Cardiac septum (tissue), 1 donor: ENCODE measurements around the gene LNPK. TPM values are rescaled to one million over a fixed set of nuclear protein-coding genes. Genes with fewer than 3 reads are reported as not detected.
"Not testable (repeated sequence)": the region's sequence is repeated elsewhere in the genome, so short reads cannot be mapped to it uniquely, and the experiment has no call there.

Experiments
- DNase-seq: peaks from one replicate; pipeline ENCODE4 v3.0.0-alpha.2; 2020; ENCODE audit warnings: low spot score
- intact Hi-C: fragments of 100-400 bp; cut with DNase I; formaldehyde crosslinking; loops from one replicate; pipeline ENCODE4 v1.14.0; 2022
- long read RNA-seq: library from polyadenylated mRNA; unstranded; transcript quantifications from one replicate; pipeline ENCODE4 v2.0.0, GENCODE V29; 2021
- total RNA-seq: library from RNA; stranded (reverse); fragmentation: NEBNext Ultra II Directional; extraction: Animal tissue kit (Norgen Biotek cat#: 25700); gene quantifications from one replicate; pipeline ENCODE4 v1.2.1, GENCODE V29; 2021
- donor health status: DM: no; HTN: no; CAD: no.

LNPK gene, protein sequence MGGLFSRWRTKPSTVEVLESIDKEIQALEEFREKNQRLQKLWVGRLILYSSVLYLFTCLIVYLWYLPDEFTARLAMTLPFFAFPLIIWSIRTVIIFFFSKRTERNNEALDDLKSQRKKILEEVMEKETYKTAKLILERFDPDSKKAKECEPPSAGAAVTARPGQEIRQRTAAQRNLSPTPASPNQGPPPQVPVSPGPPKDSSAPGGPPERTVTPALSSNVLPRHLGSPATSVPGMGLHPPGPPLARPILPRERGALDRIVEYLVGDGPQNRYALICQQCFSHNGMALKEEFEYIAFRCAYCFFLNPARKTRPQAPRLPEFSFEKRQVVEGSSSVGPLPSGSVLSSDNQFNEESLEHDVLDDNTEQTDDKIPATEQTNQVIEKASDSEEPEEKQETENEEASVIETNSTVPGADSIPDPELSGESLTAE
- 44.0 TPM for total RNA-seq
- long read RNA-seq, full-length matches to known transcripts: 37 of 56 reads
- long read RNA-seq, partial matches to known transcripts: 2 of 56 reads
- long read RNA-seq, other reads (novel, unspliced or antisense): 17 of 56 reads

DNA sequence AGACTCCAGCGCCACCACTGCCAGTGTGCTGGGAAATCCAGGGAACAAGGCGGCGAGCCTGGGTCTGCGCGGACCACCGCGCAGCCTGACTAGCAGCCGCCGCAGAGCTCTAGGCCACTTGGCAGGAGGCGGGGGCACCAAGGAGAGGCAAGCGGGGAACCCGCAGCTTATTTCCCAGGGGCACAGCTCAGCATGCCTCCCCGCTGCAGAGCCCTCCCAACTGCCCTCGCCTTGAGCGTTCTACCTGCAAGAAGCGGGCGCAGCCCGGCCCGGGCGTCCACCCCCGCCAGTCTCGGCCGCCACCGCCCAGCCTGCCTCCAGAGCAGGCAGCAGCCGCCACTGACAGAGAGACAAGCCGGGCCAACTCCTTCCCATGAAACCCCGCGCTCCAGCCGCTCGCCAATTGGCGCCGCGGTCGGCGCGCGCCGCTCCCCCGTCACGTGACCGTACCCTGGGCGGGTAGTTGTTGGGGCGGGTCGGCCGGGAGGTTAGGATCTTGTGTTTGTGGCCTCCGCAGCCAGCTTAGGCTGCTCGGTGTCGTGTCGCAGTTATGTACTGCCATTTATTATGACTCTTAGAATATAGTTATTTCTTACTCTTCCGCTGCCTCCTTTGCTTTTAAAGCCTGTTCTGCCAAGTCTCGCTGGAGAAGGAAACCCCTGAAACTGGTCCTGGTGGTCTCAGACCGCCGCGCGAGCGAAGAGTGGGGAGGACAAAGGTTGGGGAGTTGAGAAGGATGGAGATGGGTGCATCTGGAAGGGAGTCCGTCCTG, at the start of gene LNPK:
Gene LNPK, minus strand, starts transcription at position 352 of the 772 bp plus-strand sequence. CDS start 6,683 bp downstream, outside the sequence.
- DNase-seq: peak; percentile 98
- intact Hi-C loops: loop anchor here (2.0 to 5.0 kb wide), 3 partner anchors 35 to 145 kb away; no protein-coding TSS in a partner anchor

- intact Hi-C loops: loop anchor here (5.0 kb wide), 1 partner anchor 37 kb away; the partner anchor contains the start of gene LNPK
- DNase-seq: no peak
These were observed 37.3 kb upstream of the LNPK start for GRCh38 chr2:176039375-176039774.

GRCh38 chr2:176038694-176039093, 36.6 kb upstream of the LNPK start:
- intact Hi-C loops: loop anchor here (5.0 kb wide), 1 partner anchor 36 kb away; the partner anchor contains the start of gene LNPK
- no peak for DNase-seq

DNA sequence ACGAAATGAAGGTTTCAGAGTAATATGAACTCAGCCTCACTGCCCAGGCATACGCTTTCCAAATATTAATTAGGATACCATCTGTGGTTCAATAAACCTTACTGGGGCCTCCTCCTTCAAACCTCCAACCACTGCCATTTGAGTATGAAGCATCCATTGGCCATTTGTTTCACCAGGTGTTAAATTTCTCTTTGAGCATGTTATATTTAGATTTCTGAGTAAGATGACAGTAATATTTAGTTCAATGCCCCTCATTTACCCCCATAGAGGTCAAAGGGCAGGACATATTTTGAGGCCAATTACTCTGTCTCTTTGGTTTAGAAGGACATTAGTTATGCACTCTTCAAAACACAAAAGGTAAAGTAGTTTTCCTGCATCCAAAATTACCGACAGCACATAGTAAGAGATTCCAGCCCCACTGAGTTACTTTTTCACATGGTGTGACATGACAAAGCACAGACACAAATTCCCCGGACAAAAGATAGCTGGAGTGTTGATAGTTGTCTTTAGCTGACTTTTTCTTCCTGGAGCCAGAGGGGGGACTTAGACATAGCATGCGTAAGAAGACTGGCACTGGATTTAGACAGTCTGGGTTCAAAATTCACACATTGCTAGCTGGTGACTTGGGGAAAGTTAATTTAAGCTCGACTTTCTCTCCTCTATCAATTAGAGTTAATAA, 33.1 kb upstream of the LNPK start:
- intact Hi-C loops: loop anchor here (5.0 kb wide), 1 partner anchor 33 kb away; the partner anchor contains the start of gene LNPK
- DNase-seq: no peak

- no peak for DNase-seq
- intact Hi-C loops: no loop called here
These were observed 25.7 kb upstream of the LNPK start for GRCh38 chr2:176027806-176028205.

- intact Hi-C loops: no loop called here
- DNase-seq: no peak
These were observed 23.9 kb upstream of the LNPK start for GRCh38 chr2:176025932-176026331.

DNA sequence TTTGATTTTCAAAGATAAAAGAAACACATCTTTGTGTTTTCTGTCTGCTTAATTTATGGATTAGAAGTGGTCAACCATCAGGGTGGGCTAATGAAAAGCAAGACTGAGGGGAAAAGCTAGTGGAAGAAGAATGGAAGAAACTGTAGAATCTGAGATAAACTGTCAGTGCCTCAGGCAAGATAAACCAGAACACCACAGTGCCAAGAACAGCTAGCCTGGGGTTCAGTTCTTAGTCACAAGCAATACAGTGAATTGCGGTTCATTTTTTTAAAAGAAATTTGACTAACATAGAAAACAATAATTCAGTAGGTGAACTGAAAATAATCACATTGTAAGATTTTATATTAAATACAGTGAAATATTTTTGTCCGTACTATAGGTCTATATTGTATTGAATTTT, 22.0 kb upstream of the LNPK start:
- no peak for DNase-seq
- intact Hi-C loops: no loop called here

DNA sequence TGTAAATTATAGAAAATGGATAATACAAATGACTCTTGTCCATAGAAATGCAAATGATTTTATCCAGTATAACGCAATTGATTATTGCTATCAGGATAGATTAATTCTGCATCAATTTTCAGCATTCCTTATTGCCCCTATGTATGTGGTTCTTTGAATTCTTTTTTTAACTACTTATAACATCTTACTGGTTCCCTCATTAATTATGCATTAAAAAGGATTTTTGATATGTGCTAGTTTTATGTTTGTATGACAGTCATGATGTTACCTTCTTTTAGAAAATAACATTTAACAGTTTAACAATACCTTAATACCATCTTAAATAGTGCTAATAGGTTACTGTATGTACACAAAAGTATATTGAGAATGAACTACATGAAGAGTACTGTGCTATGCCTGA, 20.0 kb upstream of the LNPK start:
- DNase-seq: no peak
- intact Hi-C loops: no loop called here

- intact Hi-C loops: no loop called here
- no peak for DNase-seq
These were observed 18.3 kb upstream of the LNPK start for GRCh38 chr2:176020400-176020799.

- no peak for DNase-seq
- intact Hi-C loops: no loop called here
These were observed 16.6 kb upstream of the LNPK start for GRCh38 chr2:176018708-176019107.

GRCh38 chr2:176009445-176009844, 7.4 kb upstream of the LNPK start:
- intact Hi-C loops: no loop called here
- no peak for DNase-seq

DNA sequence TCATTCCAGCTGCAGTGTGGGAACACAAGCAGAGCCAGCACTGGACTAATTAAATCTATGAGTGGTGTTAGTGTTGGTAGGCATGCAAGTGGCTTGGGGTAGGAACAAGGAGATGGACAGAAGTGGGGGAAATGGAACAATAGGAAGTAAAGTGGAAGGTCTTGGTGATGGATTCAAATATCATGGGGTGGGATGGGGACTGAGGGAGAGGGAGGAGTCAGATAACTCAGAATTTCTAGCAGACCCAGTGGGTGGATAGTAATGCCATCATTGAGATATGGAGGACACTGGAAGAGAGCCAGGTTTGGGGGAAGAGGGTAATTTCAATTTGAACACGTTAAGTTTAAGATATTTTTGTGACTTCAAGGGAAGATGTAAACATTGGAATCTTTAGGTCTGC, 2.9 kb upstream of the LNPK start:
- intact Hi-C loops: loop anchor here (5.0 kb wide), 2 partner anchors 32 to 148 kb away; no protein-coding TSS in a partner anchor
- no peak for DNase-seq

- intact Hi-C loops: loop anchor here (2.0 to 5.0 kb wide), 3 partner anchors 33 to 147 kb away; no protein-coding TSS in a partner anchor
- DNase-seq: no peak
These were observed 1.9 kb upstream of the LNPK start for GRCh38 chr2:176003958-176004357.

GRCh38 chr2:176002688-176003210, 682 bp upstream of the LNPK start:
- intact Hi-C loops: loop anchor here (2.0 to 5.0 kb wide), 3 partner anchors 35 to 145 kb away; no protein-coding TSS in a partner anchor
- DNase-seq: no peak

- intact Hi-C loops: loop anchor here (5.0 kb wide), 2 partner anchors 36 to 144 kb away; no protein-coding TSS in a partner anchor
- DNase-seq: peak; percentile 79
These were observed 669 bp downstream of the LNPK start for GRCh38 chr2:176001281-176001915.

GRCh38 chr2:175999283-175999819, 2.7 kb downstream of the LNPK start:
- no peak for DNase-seq
- intact Hi-C loops: no loop called here

GRCh38 chr2:175990099-175990498, 12.0 kb downstream of the LNPK start:
- intact Hi-C loops: no loop called here

DNA sequence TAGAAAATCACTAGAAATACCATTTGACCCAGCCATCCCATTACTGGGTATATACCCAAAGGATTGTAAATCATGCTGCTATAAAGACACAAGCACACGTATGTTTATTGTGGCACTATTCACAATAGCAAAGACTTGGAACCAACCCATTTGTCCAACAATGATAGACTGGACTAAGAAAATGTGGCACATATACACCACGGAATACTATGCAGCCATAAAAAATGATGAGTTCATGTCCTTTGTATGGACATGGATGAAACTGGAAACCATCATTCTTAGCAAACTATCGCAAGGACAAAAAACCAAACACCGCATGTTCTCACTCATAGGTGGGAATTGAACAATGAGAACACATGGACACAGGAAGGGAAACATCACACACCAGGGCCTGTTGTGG, 14.9 kb downstream of the LNPK start:
- DNase-seq, intact Hi-C loops: not testable (repeated sequence)

More at GRCh38 chr2:175990099-175990498, 12.0 kb downstream of the LNPK start:
- no peak for DNase-seq
